Neural cell (in vitro differentiated cells): ENCODE measurements around the gene CHD9NB. TPM values are rescaled to one million over a fixed set of nuclear protein-coding genes. Genes with fewer than 3 reads are reported as not detected.

ENCODE experiments used
- H2AFZ ChIP-seq: fragments of 200-600, 300-800 bp; sonication (generic), shearing (Covaris generic); 2 replicates; pipeline ENCODE4 v1.6.0; 2014; ENCODE audit warnings: low read depth, mild to moderate bottlenecking, antibody characterized with exemption, low read length, moderate library complexity
- H3F3A ChIP-seq: fragments of 200-600 bp; shearing (Covaris generic); 2 replicates; pipeline ENCODE4 v1.6.1; 2016; ENCODE audit warnings: mild to moderate bottlenecking, moderate library complexity, mixed read lengths, antibody characterized with exemption, low read length; ENCODE audit not compliant: insufficient read depth, poor library complexity, severe bottlenecking
- H3K27ac ChIP-seq: fragments of 200-600, 300-800 bp; sonication (generic), shearing (Covaris generic); 2 replicates; pipeline ENCODE4 v1.5.1; 2014; ENCODE audit warnings: mild to moderate bottlenecking, low read length, moderate library complexity
- H3K27me3 ChIP-seq: fragments of 300-800, 200-600 bp; sonication (generic), shearing (Covaris generic); 2 replicates; pipeline ENCODE4 v1.6.0; 2014; ENCODE audit warnings: mild to moderate bottlenecking, low read depth, low read length, moderate library complexity; ENCODE audit not compliant: insufficient read depth
- H3K36me3 ChIP-seq: fragments of 300-800, 200-600 bp; sonication (generic), shearing (Covaris generic); 2 replicates; pipeline ENCODE4 v1.5.1; 2014; ENCODE audit warnings: mild to moderate bottlenecking, antibody characterized with exemption, low read length, moderate library complexity; ENCODE audit not compliant: insufficient read depth
- H3K4me2 ChIP-seq: fragments of 300-800, 200-600 bp; sonication (generic), shearing (Covaris generic); 2 replicates; pipeline ENCODE4 v1.6.0; 2014; ENCODE audit warnings: mild to moderate bottlenecking, low read length
- H3K4me3 ChIP-seq: fragments of 300-800, 200-600 bp; sonication (generic), shearing (Covaris generic); 2 replicates; pipeline ENCODE4 v1.5.1; 2014; ENCODE audit warnings: mild to moderate bottlenecking, low read length, moderate library complexity
- H3K79me2 ChIP-seq: fragments of 200-600 bp; shearing (Covaris generic); replicated peaks from 2 replicates; pipeline ENCODE4 v1.6.0; 2014; ENCODE audit warnings: mild to moderate bottlenecking, low read length, moderate library complexity; ENCODE audit not compliant: insufficient read depth
- H3K9ac ChIP-seq: fragments of 300-800, 200-600 bp; sonication (generic), shearing (Covaris generic); 2 replicates; pipeline ENCODE4 v1.6.1; 2016; ENCODE audit warnings: mild to moderate bottlenecking, low read length, mixed read lengths
- H3K9me2 ChIP-seq: fragments of 200-600 bp; shearing (Covaris generic); 2 replicates; pipeline ENCODE4 v1.6.1; 2016; ENCODE audit warnings: mild to moderate bottlenecking, low read length, mixed read lengths; ENCODE audit not compliant: insufficient read depth
- H3K9me3 ChIP-seq: fragments of 200-600, 300-800 bp; sonication (generic), shearing (Covaris generic); 2 replicates; pipeline ENCODE4 v1.6.1; 2016; ENCODE audit warnings: mild to moderate bottlenecking, mixed run types, low read length, moderate library complexity, mixed read lengths
- H4K20me1 ChIP-seq: fragments of 200-600 bp; shearing (Covaris generic); 2 replicates; pipeline ENCODE4 v1.6.1; 2016; ENCODE audit warnings: mild to moderate bottlenecking, mixed run types; ENCODE audit not compliant: insufficient read depth
- CTCF ChIP-seq: fragments of 450-650 bp; IDR thresholded peaks from 2 replicates; pipeline ENCODE4 v1.5.1; 2014; ENCODE audit warnings: antibody characterized with exemption, mild to moderate bottlenecking, moderate library complexity; ENCODE audit not compliant: poor library complexity, severe bottlenecking
- EP300 ChIP-seq: fragments of 450-650 bp; conservative IDR thresholded peaks from 2 replicates; pipeline ENCODE4 v1.6.1; 2014; ENCODE audit warnings: antibody characterized with exemption, mild to moderate bottlenecking, moderate library complexity; ENCODE audit not compliant: poor library complexity, severe bottlenecking
- EZH2 ChIP-seq: fragments of 200-600, 300-800 bp; shearing (Covaris generic), sonication (generic); IDR thresholded peaks from 2 replicates; pipeline ENCODE4 v1.6.1; 2014; ENCODE audit warnings: antibody characterized with exemption, low read length, borderline replicate concordance, mild to moderate bottlenecking; ENCODE audit not compliant: insufficient read depth, poor library complexity, severe bottlenecking
- MXI1 ChIP-seq: fragments of 450-650 bp; conservative IDR thresholded peaks from 2 replicates; pipeline ENCODE4 v1.6.1; 2014; ENCODE audit warnings: antibody characterized with exemption, mild to moderate bottlenecking; ENCODE audit not compliant: poor library complexity, severe bottlenecking
- POLR2AphosphoS5 ChIP-seq: IDR thresholded peaks from 2 replicates; pipeline ENCODE4 v1.6.1; 2012
- RAD21 ChIP-seq: fragments of 450-650 bp; conservative IDR thresholded peaks from 2 replicates; pipeline ENCODE4 v1.6.1; 2014; ENCODE audit warnings: antibody characterized with exemption, mild to moderate bottlenecking, moderate library complexity
- REST ChIP-seq: IDR thresholded peaks from 2 replicates; pipeline ENCODE4 v1.6.1; 2012; ENCODE audit warnings: borderline replicate concordance
- SMC3 ChIP-seq: fragments of 450-650 bp; conservative IDR thresholded peaks from 2 replicates; pipeline ENCODE4 v1.6.1; 2014; ENCODE audit warnings: antibody characterized with exemption, mild to moderate bottlenecking, moderate library complexity; ENCODE audit not compliant: poor library complexity
- TAF1 ChIP-seq: IDR thresholded peaks from 2 replicates; pipeline ENCODE4 v1.6.1; 2012; ENCODE audit warnings: low read depth
- polyA plus RNA-seq: library from polyadenylated mRNA; depleted of rRNA; stranded (reverse); fragments of >200 nt; gene quantifications from 2 replicates; pipeline ENCODE4 v1.2.3, GENCODE V29; 2014

CHD9NB gene
- polyA plus RNA-seq, 1 donor from 2014 or later: 0.17 TPM

- H3F3A ChIP-seq: no peaks in the 10 kb centered on the region
- no peak overlapping the region for H3K27ac ChIP-seq
- H4K20me1 ChIP-seq: no peaks in the 10 kb centered on the region
- no peak for TF ChIP-seq MXI1
- TF ChIP-seq TAF1: no peak
- no peak for TF ChIP-seq SMC3
- TF ChIP-seq POLR2AphosphoS5: no peak
- no peak for TF ChIP-seq EZH2
- TF ChIP-seq CTCF: no peak
- TF ChIP-seq EP300: no peak
- no peak for TF ChIP-seq RAD21
- TF ChIP-seq REST: no peak
- H3K27me3 ChIP-seq: no peaks in the 10 kb centered on the region
- no peaks in the 10 kb centered on the region for H3K9me2 ChIP-seq
- H3K9ac ChIP-seq: no peak overlapping the region
- no peaks in the 10 kb centered on the region for H3K36me3 ChIP-seq
- H3K79me2 ChIP-seq: no peaks in the 10 kb centered on the region
- no peak overlapping the region for H3K4me2 ChIP-seq
- no peak overlapping the region for H3K4me3 ChIP-seq
- H3K9me3 ChIP-seq: no peaks in the 10 kb centered on the region
- H2AFZ ChIP-seq: no peak overlapping the region
Measured at GRCh38 chr16:53058882-53059281, 6.2 kb upstream of the CHD9NB start.

GRCh38 chr16:53058441-53058840, 5.7 kb upstream of the CHD9NB start:
- Histone ChIP-seq H3K9ac (no peak overlapping the region), H3K27ac (no peak overlapping the region), H3K79me2 (no peaks in the 10 kb centered on the region), H2AFZ (no peak overlapping the region), H3K9me2 (no peaks in the 10 kb centered on the region), H4K20me1 (no peaks in the 10 kb centered on the region), H3K4me2 (no peak overlapping the region), H3K36me3 (no peaks in the 10 kb centered on the region), H3F3A (no peaks in the 10 kb centered on the region), H3K9me3 (no peaks in the 10 kb centered on the region), H3K4me3 (no peak overlapping the region), H3K27me3 (no peaks in the 10 kb centered on the region)
- no peak for TF ChIP-seq EZH2
- TF ChIP-seq TAF1: no peak
- no peak for TF ChIP-seq EP300
- no peak for TF ChIP-seq REST
- TF ChIP-seq MXI1: no peak
- TF ChIP-seq RAD21: no peak
- TF ChIP-seq CTCF: no peak
